Urinary bladder (tissue), 4 donors: ENCODE measurements around the gene LYRM9. TPM values are rescaled to one million over a fixed set of nuclear protein-coding genes. Genes with fewer than 3 reads are reported as not detected.
"Not testable (repeated sequence)": the region's sequence is repeated elsewhere in the genome, so short reads cannot be mapped to it uniquely, and the experiment has no call there.

Experiments used
- DNase-seq: peaks from one replicate; pipeline ENCODE4 v3.0.0-alpha.2; 2015; ENCODE audit errors: extremely low spot score
- H3K27ac ChIP-seq: one replicate; pipeline ENCODE4 v1.5.1; 2013; ENCODE audit warnings: low read depth, mild to moderate bottlenecking, moderate library complexity
- H3K36me3 ChIP-seq: one replicate; pipeline ENCODE4 v1.6.1; 2013; ENCODE audit warnings: mild to moderate bottlenecking, moderate library complexity; ENCODE audit not compliant: insufficient read depth
- H3K4me1 ChIP-seq: one replicate; pipeline ENCODE4 v1.6.1; 2013; ENCODE audit warnings: mild to moderate bottlenecking, moderate library complexity; ENCODE audit not compliant: insufficient read depth
- H3K4me3 ChIP-seq: one replicate; pipeline ENCODE4 v1.5.1; 2013; ENCODE audit warnings: low read depth, low read length
- WGBS: extraction: QIAGEN DNeasy Blood & Tissue Kit; methylation state at CpG from one replicate; pipeline ENCODE4 v1.1.7; 2013; 5-methylcytosine and 5-hydroxymethylcytosine counted together
- polyA plus RNA-seq: library from polyadenylated mRNA; stranded (reverse); fragments of 200-250 nt; gene quantifications from one replicate; pipeline ENCODE4 v1.2.3, GENCODE V29; 2013
- total RNA-seq: library from RNA; depleted of rRNA; stranded (reverse); fragments of >200 nt; gene quantifications from one replicate; pipeline ENCODE4 v1.2.3, GENCODE V29; 2014
- donor health status: healthy with polysubstance abuse.
- donor health status: healthy.

The LYRM9 gene
- total and polyA plus RNA-seq, 2 donors = 8.0 to 17.7 TPM

- DNase-seq = no peak
- H3K27ac ChIP-seq = no peak overlapping the region
- WGBS = 100% methylated on average over 1 of the region's 1 CpG
- no peaks in the 10 kb centered on the region for H3K4me1 ChIP-seq
- H3K4me3 ChIP-seq = no peak overlapping the region
- H3K36me3 ChIP-seq = no peaks in the 10 kb centered on the region
Observed at GRCh38 chr17:27918498-27918897, 25.3 kb upstream of the LYRM9 start.

- Histone ChIP-seq H3K4me3 (no peak overlapping the region), H3K36me3 (no peaks in the 10 kb centered on the region), H3K4me1 (no peaks in the 10 kb centered on the region), H3K27ac (no peak overlapping the region)
- WGBS = 47% methylated on average over 1 of the region's 1 CpG
- DNase-seq = no peak
Observed at GRCh38 chr17:27917000-27917399, 23.8 kb upstream of the LYRM9 start.

GRCh38 chr17:27915709-27916108, 22.5 kb upstream of the LYRM9 start:
- 31% methylated on average over 7 of the region's 7 CpGs for WGBS
- Histone ChIP-seq H3K36me3 (no peaks in the 10 kb centered on the region), H3K4me3 (no peak overlapping the region), H3K27ac (no peak overlapping the region), H3K4me1 (no peaks in the 10 kb centered on the region)
- no peak for DNase-seq

- Histone ChIP-seq H3K4me3 (no peak overlapping the region), H3K4me1 (no peaks in the 10 kb centered on the region), H3K27ac (no peak overlapping the region), H3K36me3 (no peaks in the 10 kb centered on the region)
- DNase-seq = no peak
- 63% methylated on average over 7 of the region's 7 CpGs for WGBS
Observed at GRCh38 chr17:27914382-27914781, 21.2 kb upstream of the LYRM9 start.

GRCh38 chr17:27912964-27913363, 19.8 kb upstream of the LYRM9 start:
- Histone ChIP-seq H3K4me1 (no peaks in the 10 kb centered on the region), H3K27ac (no peak overlapping the region), H3K36me3 (no peaks in the 10 kb centered on the region), H3K4me3 (no peak overlapping the region)
- WGBS = 52% methylated on average over 2 of the region's 2 CpGs
- DNase-seq = no peak

GRCh38 chr17:27912299-27912698, 19.1 kb upstream of the LYRM9 start:
- not testable (repeated sequence) for H3K4me1 ChIP-seq, H3K27ac ChIP-seq, H3K36me3 ChIP-seq, DNase-seq, H3K4me3 ChIP-seq
- 72% methylated on average over 2 of the region's 3 CpGs for WGBS

- Histone ChIP-seq H3K4me1 (no peaks in the 10 kb centered on the region), H3K4me3 (no peak overlapping the region), H3K27ac (no peak overlapping the region), H3K36me3 (no peaks in the 10 kb centered on the region)
- WGBS = 75% methylated on average over 4 of the region's 4 CpGs
- DNase-seq = no peak
Observed at GRCh38 chr17:27907976-27908558, 14.9 kb upstream of the LYRM9 start.

GRCh38 chr17:27906623-27907022, 13.5 kb upstream of the LYRM9 start:
- no peaks in the 10 kb centered on the region for H3K4me1 ChIP-seq
- no peak overlapping the region for H3K4me3 ChIP-seq
- 28% methylated on average over 3 of the region's 3 CpGs for WGBS
- H3K36me3 ChIP-seq = no peaks in the 10 kb centered on the region
- no peak overlapping the region for H3K27ac ChIP-seq
- DNase-seq = no peak

GRCh38 chr17:27906226-27906580, 13.0 kb upstream of the LYRM9 start:
- H3K36me3 ChIP-seq = no peaks in the 10 kb centered on the region

GRCh38 chr17:27905447-27906225, 12.5 kb upstream of the LYRM9 start:
- no peak for DNase-seq
- 65% methylated on average over 9 of the region's 9 CpGs for WGBS
- H3K27ac ChIP-seq = no peak overlapping the region
- H3K4me1 ChIP-seq = no peaks in the 10 kb centered on the region
- H3K36me3 ChIP-seq = no peaks in the 10 kb centered on the region
- H3K4me3 ChIP-seq = no peak overlapping the region

More at GRCh38 chr17:27906226-27906580, 13.0 kb upstream of the LYRM9 start:
- Histone ChIP-seq H3K4me3 (no peak overlapping the region), H3K4me1 (no peaks in the 10 kb centered on the region), H3K27ac (no peak overlapping the region)
- DNase-seq = no peak

- DNase-seq = no peak
- no peak overlapping the region for H3K4me3 ChIP-seq
- no peak overlapping the region for H3K27ac ChIP-seq
- H3K4me1 ChIP-seq = no peaks in the 10 kb centered on the region
- H3K36me3 ChIP-seq = no peaks in the 10 kb centered on the region
- 52% methylated on average over 5 of the region's 5 CpGs for WGBS
Observed at GRCh38 chr17:27904534-27905446, 11.6 kb upstream of the LYRM9 start.

- 84% methylated on average over 1 of the region's 1 CpG for WGBS
- Histone ChIP-seq H3K27ac (no peak overlapping the region), H3K36me3 (no peaks in the 10 kb centered on the region), H3K4me3 (no peak overlapping the region), H3K4me1 (no peaks in the 10 kb centered on the region)
- no peak for DNase-seq
Observed at GRCh38 chr17:27904114-27904513, 10.9 kb upstream of the LYRM9 start.

- WGBS = 51% methylated on average over 3 of the region's 3 CpGs
- no peak for DNase-seq
- Histone ChIP-seq H3K36me3 (no peaks in the 10 kb centered on the region), H3K4me1 (no peaks in the 10 kb centered on the region), H3K27ac (no peak overlapping the region), H3K4me3 (no peak overlapping the region)
Observed at GRCh38 chr17:27899525-27899924, 6.4 kb upstream of the LYRM9 start.

GRCh38 chr17:27898096-27898495, 4.9 kb upstream of the LYRM9 start:
- no peak for DNase-seq
- H3K4me3 ChIP-seq = no peak overlapping the region
- no peaks in the 10 kb centered on the region for H3K4me1 ChIP-seq
- no peaks in the 10 kb centered on the region for H3K36me3 ChIP-seq
- no peak overlapping the region for H3K27ac ChIP-seq
